ENCODE data around the gene PIGU. TPM values are rescaled to one million over a fixed set of nuclear protein-coding genes. Genes with fewer than 3 reads are reported as not detected.
"Not testable (repeated sequence)": the region's sequence is repeated elsewhere in the genome, so short reads cannot be mapped to it uniquely, and the experiment has no call there.

The PIGU gene
- total RNA-seq, 4 donors from 2014 or later = 20.6 to 31.5 (median 27.7) TPM

DNA sequence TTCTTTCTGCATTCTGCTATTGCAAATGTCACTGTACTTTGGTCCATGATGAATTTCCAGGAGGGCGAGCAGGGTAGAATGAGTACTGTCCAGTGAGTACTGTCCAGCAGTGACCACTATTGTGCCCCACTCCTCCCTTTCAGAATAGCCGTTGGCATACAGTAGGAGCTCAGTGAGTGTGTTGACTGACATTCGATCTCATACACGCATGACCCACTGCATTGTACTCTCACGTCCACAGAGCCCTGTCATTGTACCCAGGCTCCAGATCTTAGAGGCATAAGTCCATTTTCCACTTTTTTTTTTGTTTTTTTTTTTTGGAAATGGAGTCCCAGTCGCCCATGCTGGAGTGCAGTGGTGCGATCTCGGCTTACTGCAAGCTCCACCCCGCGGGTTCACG is 152.5 kb downstream of the PIGU start:
- peaks cover 0 to 31% (median 5%) of the 10 kb centered on the region in 3 donors for H3K36me3 ChIP-seq
- WGBS, 2 donors = 45 to 46% methylated on average over 11 of the region's 11 CpGs
- no peaks in the 10 kb centered on the region for H3K9me3 ChIP-seq
- peak overlapping the region in 1 of 4 donors; percentile 17 for H3K4me3 ChIP-seq
- H3K27me3 ChIP-seq = no peaks in the 10 kb centered on the region
- DNase-seq (ENCODE audit: low spot score in 2 of 2) = no peak
- TF ChIP-seq POLR2A (IDR thresholded peaks at IDR 0.05) = no peak
- TF ChIP-seq, protein P1, sequence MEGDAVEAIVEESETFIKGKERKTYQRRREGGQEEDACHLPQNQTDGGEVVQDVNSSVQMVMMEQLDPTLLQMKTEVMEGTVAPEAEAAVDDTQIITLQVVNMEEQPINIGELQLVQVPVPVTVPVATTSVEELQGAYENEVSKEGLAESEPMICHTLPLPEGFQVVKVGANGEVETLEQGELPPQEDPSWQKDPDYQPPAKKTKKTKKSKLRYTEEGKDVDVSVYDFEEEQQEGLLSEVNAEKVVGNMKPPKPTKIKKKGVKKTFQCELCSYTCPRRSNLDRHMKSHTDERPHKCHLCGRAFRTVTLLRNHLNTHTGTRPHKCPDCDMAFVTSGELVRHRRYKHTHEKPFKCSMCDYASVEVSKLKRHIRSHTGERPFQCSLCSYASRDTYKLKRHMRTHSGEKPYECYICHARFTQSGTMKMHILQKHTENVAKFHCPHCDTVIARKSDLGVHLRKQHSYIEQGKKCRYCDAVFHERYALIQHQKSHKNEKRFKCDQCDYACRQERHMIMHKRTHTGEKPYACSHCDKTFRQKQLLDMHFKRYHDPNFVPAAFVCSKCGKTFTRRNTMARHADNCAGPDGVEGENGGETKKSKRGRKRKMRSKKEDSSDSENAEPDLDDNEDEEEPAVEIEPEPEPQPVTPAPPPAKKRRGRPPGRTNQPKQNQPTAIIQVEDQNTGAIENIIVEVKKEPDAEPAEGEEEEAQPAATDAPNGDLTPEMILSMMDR (IDR thresholded peaks at IDR 0.05) = no peak
- TF ChIP-seq EP300 (IDR thresholded peaks at IDR 0.05) = no peak
- peak overlapping the region; percentile 87 to 97 (median 92) for H3K27ac ChIP-seq
- peaks cover 0 to 96% (median 54%) of the 10 kb centered on the region in 4 donors for H3K4me1 ChIP-seq

DNA sequence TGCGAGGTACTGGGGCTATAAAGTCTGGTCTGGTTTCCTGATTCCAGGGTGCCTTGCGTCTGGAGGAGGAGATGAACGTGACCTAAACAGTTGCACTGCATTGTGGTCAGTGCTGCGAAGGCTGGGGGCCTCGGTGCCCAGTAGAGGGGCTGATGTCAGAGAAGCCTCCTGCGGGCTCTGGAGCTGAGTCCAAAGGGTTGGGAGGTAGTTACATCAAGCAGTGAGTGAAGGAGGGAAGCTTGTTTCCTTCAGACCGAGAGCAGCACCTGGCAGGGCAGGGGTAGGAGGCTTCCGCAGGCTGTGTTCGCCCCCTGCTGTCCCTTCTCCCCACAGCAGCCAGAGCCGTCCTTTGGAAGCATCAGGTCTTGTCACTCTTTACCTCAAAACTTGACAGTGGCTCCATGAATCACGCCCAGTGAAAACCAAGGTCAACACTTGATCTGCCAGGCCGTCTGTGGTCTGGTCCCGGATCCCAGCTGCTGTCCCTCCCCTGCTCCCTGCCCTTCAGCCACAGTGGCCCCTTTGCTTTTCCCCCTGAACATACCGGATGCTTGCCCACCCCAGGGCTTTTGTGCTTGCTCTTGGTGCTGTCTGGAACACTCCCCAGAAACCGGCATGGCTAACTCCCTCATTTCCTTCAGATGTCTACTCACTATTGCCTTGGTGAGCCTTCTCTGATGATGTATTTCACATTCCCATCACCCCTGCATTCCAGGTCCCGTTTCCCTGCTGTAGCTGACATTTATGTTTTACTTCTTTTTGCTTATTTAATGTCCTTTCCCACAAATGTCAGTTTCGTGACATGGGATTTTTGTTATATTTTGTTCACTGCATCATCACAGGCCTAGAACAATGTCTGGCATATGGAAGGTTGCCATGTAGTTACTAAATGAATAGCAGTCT is 153.7 kb downstream of the PIGU start:
- Histone ChIP-seq H3K4me1 (peaks cover 0 to 96% (median 48%) of the 10 kb centered on the region in 4 donors), H3K36me3 (peaks cover 0 to 27% (median 5%) of the 10 kb centered on the region in 3 donors), H3K27me3 (no peaks in the 10 kb centered on the region), H3K27ac (peak overlapping the region; percentile 87 to 97 (median 92)), H3K4me3 (no peak overlapping the region), H3K9me3 (no peaks in the 10 kb centered on the region)
- TF ChIP-seq POLR2A (IDR thresholded peaks at IDR 0.05) (no peak), EP300 (IDR thresholded peaks at IDR 0.05) (peak in 1 of 2 donors; percentile 16)
- TF ChIP-seq, protein P1 (IDR thresholded peaks at IDR 0.05) = peak; percentile 25 to 61 (median 48)
- 21 to 22% methylated on average over 16 to 17 of the region's 17 CpGs for WGBS, 2 donors
- DNase-seq (ENCODE audit: low spot score in 2 of 2) = peak in 1 of 2 donors; percentile 28

DNA sequence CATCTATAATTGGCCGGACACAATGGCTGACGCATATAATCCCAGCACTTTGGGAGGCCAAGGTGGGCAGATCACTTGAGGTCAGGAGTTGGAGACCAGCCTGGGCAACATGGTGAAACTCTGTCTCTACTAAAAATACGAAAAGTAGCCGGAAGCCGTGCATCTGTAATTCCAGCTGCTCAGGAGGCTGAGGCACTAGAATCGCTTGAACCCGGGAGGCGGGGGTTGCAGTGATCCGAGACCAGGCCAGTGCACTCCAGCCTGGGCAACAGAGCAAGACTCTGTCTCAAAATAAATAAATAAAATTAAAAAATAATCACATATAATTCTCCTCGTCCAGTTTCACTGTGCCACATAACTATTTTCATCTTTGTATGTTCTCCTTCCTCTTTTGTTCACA is 157.1 kb downstream of the PIGU start:
- H3K27ac ChIP-seq = peak overlapping the region in 2 of 4 donors; percentile 38 to 95
- peaks cover 0 to 12% (median 0%) of the 10 kb centered on the region in 3 donors for H3K36me3 ChIP-seq
- DNase-seq (ENCODE audit: low spot score in 2 of 2); H3K27me3 ChIP-seq; H3K4me3 ChIP-seq; H3K9me3 ChIP-seq: not testable (repeated sequence)
- WGBS, 2 donors = 79 to 82% methylated on average over 10 of the region's 10 CpGs
- peaks cover 0 to 87% (median 36%) of the 10 kb centered on the region in 4 donors for H3K4me1 ChIP-seq

DNA sequence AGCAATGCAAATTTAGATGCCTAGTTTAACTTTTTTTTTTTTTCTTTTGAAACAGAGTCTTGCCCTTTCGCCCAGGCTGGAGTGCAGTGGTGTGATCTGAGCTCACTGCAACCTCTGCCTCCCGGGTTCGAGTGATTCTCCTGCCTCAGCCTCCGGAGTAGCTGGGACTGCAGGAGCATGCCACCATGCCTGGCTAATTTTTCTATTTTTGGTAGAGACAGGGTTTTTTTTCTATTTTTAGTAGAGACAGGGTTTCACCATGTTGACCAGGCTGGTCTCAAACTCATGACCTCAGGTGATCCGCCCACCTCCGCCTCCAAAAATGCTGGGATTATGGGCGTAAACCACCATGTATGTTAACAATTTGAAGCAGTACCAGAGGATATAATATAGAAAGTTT is 158.0 kb downstream of the PIGU start:
- not testable (repeated sequence) for H3K27me3 ChIP-seq
- H3K4me1 ChIP-seq = peaks cover 0 to 83% (median 31%) of the 10 kb centered on the region in 4 donors

DNA sequence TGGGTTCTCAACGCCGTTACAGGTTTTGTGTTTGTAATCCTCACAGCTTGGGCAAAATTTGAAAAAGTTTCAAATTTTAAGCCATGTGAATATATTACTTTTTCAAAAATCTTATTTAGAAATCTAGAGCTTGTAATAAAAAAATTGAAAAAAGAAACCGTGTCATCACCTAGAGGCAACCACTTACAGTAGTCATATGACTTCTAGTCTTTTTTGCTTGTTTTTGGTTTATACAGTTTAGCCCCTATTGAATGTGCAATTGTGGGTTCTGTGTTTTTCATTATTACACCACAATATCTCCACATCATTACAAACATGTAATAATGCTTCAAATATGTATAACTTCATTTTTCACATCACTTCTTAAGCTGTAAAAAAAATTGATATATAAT is 159.8 kb downstream of the PIGU start:
- Histone ChIP-seq H3K4me3 (peak overlapping the region; percentile 76 to 91 (median 84)), H3K27me3 (no peaks in the 10 kb centered on the region), H3K4me1 (peaks cover 0 to 76% (median 25%) of the 10 kb centered on the region in 4 donors), H3K27ac (peak overlapping the region; percentile 95 to 98 (median 98)), H3K9me3 (no peaks in the 10 kb centered on the region), H3K36me3 (peaks cover 0 to 12% (median 0%) of the 10 kb centered on the region in 3 donors)
- no peak for DNase-seq (ENCODE audit: low spot score in 2 of 2)
- TF ChIP-seq, protein P1 (IDR thresholded peaks at IDR 0.05) = no peak
- no peak for TF ChIP-seq EP300 (IDR thresholded peaks at IDR 0.05)
- TF ChIP-seq POLR2A (IDR thresholded peaks at IDR 0.05) = no peak
- WGBS, 2 donors = 0% methylated on average over 3 of the region's 3 CpGs

More for the DNA sequence above, 158.0 kb downstream of the PIGU start:
- Histone ChIP-seq H3K36me3 (peaks cover 0 to 12% (median 0%) of the 10 kb centered on the region in 3 donors), H3K27ac (peak overlapping the region in 2 of 4 donors; percentile 3 to 95)
- H3K9me3 ChIP-seq; H3K4me3 ChIP-seq; DNase-seq (ENCODE audit: low spot score in 2 of 2): not testable (repeated sequence)
- 92 to 96% methylated on average over 7 of the region's 7 CpGs for WGBS, 2 donors
